RWPE1 (cell line): Measurements from ENCODE around the gene SDHD.

Source experiments
- CTCF ChIA-PET: fragments of 350-600 bp; sonication (Branson Sonifier 250); formaldehyde crosslinking; extraction: SDS; loops from one replicate; lab custom pipeline; 2021; lab: Yijun Ruan, JAX
- POLR2A ChIA-PET: fragments of 400-600 bp; formaldehyde crosslinking; extraction: SDS; loops from one replicate; lab custom pipeline; 2020; ENCODE audit warnings: antibody characterized with exemption; ENCODE audit not compliant: low non-redundant PET; lab: Yijun Ruan, JAX
- DNase-seq: peaks from one replicate; pipeline ENCODE4 v3.0.0; 2012; ENCODE audit warnings: low spot score
- H3K27ac ChIP-seq: fragments of 450-650 bp; 2 replicates; pipeline ENCODE4 v1.5.1; 2017
- CTCF ChIP-seq: fragments of 450-650 bp; conservative IDR thresholded peaks from 2 replicates; pipeline ENCODE4 v1.5.1; 2017; ENCODE audit warnings: low read depth, mild to moderate bottlenecking

The SDHD gene

DNA sequence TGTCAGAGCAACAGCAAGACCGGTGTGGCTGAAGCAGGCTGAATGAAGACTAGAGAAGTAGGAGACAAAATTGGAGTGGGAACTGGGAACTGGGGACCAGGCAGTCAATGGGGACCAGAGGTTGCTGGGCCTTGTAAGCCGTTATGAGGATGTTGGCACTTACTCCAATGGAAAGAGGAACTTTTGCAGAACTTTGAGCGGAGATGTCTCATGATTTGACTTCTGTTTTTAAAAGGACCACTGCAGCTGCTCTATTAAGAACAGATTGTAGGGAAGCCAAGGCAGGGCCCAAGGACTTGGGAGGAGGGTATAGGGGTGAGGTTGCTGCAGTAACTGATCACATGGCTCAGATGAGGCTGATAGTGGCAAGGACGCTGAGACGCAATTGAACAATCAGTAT is 43.0 kb downstream of the SDHD start:
- no peak for TF ChIP-seq CTCF
- CTCF ChIA-PET = no interaction called here
- peak overlapping the region; percentile 81 for H3K27ac ChIP-seq
- POLR2A ChIA-PET = no interaction called here
- DNase-seq = no peak

GRCh38 chr11:112132737-112133136 is 46.1 kb downstream of the SDHD start:
- H3K27ac ChIP-seq = no peak overlapping the region; the same call in 1 of the 2 replicates
- ChIA-PET POLR2A (no interaction called here), CTCF (no interaction called here)
- DNase-seq = no peak
- TF ChIP-seq CTCF = no peak

DNA sequence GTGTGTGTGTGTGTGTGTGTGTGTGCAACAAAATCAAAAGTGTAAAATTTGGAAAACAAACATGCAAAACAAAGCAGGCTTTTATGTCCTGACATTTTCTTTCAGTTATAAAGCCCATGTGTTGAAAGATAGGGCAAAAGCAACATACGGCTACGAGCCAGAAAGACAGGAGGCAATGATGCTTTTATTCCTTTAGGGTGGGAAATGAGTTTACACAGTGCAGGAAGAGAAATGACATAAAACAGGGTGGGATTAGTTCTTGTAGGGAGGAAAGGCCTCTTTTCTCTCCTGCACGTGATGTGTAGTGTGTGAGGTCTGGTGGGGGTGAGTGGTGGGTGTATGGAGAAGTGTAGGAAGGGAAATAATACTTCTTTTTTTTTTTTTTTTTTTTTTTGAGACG is 47.8 kb downstream of the SDHD start:
- ChIA-PET CTCF (no interaction called here), POLR2A (no interaction called here)
- H3K27ac ChIP-seq = no peak overlapping the region
- TF ChIP-seq CTCF = no peak
- DNase-seq = no peak

- H3K27ac ChIP-seq = no peak overlapping the region
- no peak for TF ChIP-seq CTCF
- DNase-seq = no peak
- ChIA-PET POLR2A (no interaction called here), CTCF (no interaction called here)
Observed at GRCh38 chr11:112143597-112143996, 56.9 kb downstream of the SDHD start.
